ENCODE results near the gene CTCF.
"Not testable (repeated sequence)": the region's sequence is repeated elsewhere in the genome, so short reads cannot be mapped to it uniquely, and the experiment has no call there.

The CTCF gene

GRCh38 chr16:67562526-67562917, at the start of gene CTCF:
TSS of gene CTCF (plus strand) at chr16:67562526. CDS start at chr16:67610833, 48,307 bp downstream.
- DNase-seq = peak in 46 of 56 donors; percentile 55 to 93 (median 83)

- DNase-seq = not testable (repeated sequence)
Measured at GRCh38 chr16:67513892-67514291, 48.4 kb upstream of the CTCF start.

- peak in 26 of 56 donors; percentile 3 to 71 (median 20) for DNase-seq
Measured at GRCh38 chr16:67514382-67514828, 47.9 kb upstream of the CTCF start.

- DNase-seq = no peak
Measured at GRCh38 chr16:67516296-67517154, 45.8 kb upstream of the CTCF start.

GRCh38 chr16:67517155-67517445, 45.2 kb upstream of the CTCF start:
- no peak for DNase-seq

GRCh38 chr16:67517661-67518423, 44.5 kb upstream of the CTCF start:
- no peak for DNase-seq

GRCh38 chr16:67518676-67519075, 43.6 kb upstream of the CTCF start:
- DNase-seq = no peak

- no peak for DNase-seq
Measured at GRCh38 chr16:67519242-67519641, 43.1 kb upstream of the CTCF start.

- peak; percentile 38 to 97 (median 84) for DNase-seq
Measured at GRCh38 chr16:67521095-67521804, 41.1 kb upstream of the CTCF start.

- no peak for DNase-seq
Measured at GRCh38 chr16:67525176-67525860, 37.0 kb upstream of the CTCF start.

- no peak for DNase-seq
Measured at GRCh38 chr16:67526149-67526791, 36.1 kb upstream of the CTCF start.

GRCh38 chr16:67528222-67528869, 34.0 kb upstream of the CTCF start, which contains the start of gene RIPOR1:
TSS of gene RIPOR1 (plus strand) at chr16:67528829. CDS start at chr16:67538447, 9,618 bp downstream.
- DNase-seq = peak in 39 of 56 donors; percentile 27 to 77 (median 54)

GRCh38 chr16:67528870-67529581, 33.3 kb upstream of the CTCF start:
- peak in 12 of 56 donors; percentile 22 to 68 (median 52) for DNase-seq

- peak in 2 of 56 donors; percentile 35 to 45 for DNase-seq
Measured at GRCh38 chr16:67529582-67530012, 32.7 kb upstream of the CTCF start.

GRCh38 chr16:67530013-67530939, 32.0 kb upstream of the CTCF start:
- DNase-seq = peak in 40 of 56 donors; percentile 20 to 83 (median 44)

- peak in 3 of 56 donors; percentile 24 to 44 (median 29) for DNase-seq
Measured at GRCh38 chr16:67531247-67531646, 31.1 kb upstream of the CTCF start.

- DNase-seq = no peak
Measured at GRCh38 chr16:67533024-67533560, 29.2 kb upstream of the CTCF start.

GRCh38 chr16:67533987-67534386, 28.3 kb upstream of the CTCF start:
- not testable (repeated sequence) for DNase-seq

All from nucleus accumbens (tissue), 56 donors.